HEK293 (cell line): ENCODE results near the gene ANKRD13A.

ENCODE experiments used
- YY1 ChIP-seq: fragments of 450-650 bp; formaldehyde crosslinking; IDR thresholded peaks from 2 replicates; pipeline ENCODE4 v1.5.1; 2018; ENCODE audit warnings: missing biosample characterization, missing genetic modification characterization
- ZBTB7A ChIP-seq: fragments of 450-650 bp; formaldehyde crosslinking; IDR thresholded peaks from 2 replicates; pipeline ENCODE4 v1.5.1; 2016; ENCODE audit warnings: low read depth, missing biosample characterization, missing genetic modification characterization
- ZNF239 ChIP-seq: fragments of 450-650 bp; formaldehyde crosslinking; IDR thresholded peaks from 2 replicates; pipeline ENCODE4 v1.5.1; 2016; ENCODE audit warnings: missing biosample characterization, missing genetic modification characterization
- ZNF274 ChIP-seq, 2 experiments: fragments of 200-500 bp in 1 of 2; fragments of 450-650 bp in 1 of 2; sonication (Bioruptor generic) in 1 of 2; formaldehyde crosslinking in 1 of 2; IDR thresholded peaks; 2 replicates each; pipeline versions ENCODE4 v1.5.1 to v1.6.1; 2014 to 2016; ENCODE audit warnings: borderline replicate concordance in 1 of 2, inconsistent platforms in 1 of 2, low read length in 1 of 2, missing biosample characterization in 1 of 2, missing genetic modification characterization in 1 of 2
- ZNF521 ChIP-seq: fragments of 450-650 bp; formaldehyde crosslinking; IDR thresholded peaks from 2 replicates; pipeline ENCODE4 v1.5.1; 2017; ENCODE audit warnings: missing biosample characterization, mild to moderate bottlenecking, missing genetic modification characterization
- TF ChIP-seq, protein P1 (sequence below): fragments of 450-650 bp; formaldehyde crosslinking; IDR thresholded peaks from 2 replicates; pipeline ENCODE4 v1.5.1; 2016; ENCODE audit warnings: missing biosample characterization, missing genetic modification characterization
- TF ChIP-seq, protein P2 (sequence below): fragments of 450-650 bp; formaldehyde crosslinking; IDR thresholded peaks from 2 replicates; pipeline ENCODE4 v1.5.1; 2016; ENCODE audit warnings: missing biosample characterization, missing genetic modification characterization

DNA sequence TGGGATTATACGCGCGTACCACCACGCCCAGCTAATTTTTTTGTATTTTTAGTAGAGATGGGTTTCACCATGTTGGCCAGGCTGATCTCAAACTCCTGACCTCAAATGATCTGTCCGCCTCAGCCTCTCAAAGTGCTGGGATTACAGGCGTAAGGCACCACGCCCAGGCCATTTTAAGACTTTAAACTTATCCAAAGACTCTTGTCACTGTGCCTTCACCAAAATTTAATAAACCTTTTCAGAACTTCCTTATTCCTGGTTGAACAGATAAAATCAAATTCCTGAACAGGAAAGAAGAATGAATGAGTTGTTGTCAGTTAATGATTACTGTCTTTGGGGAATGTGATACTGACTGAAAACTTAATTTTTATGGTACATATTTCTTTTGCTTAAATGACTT is 40.9 kb upstream of the ANKRD13A start:
- TF ChIP-seq, protein P1, sequence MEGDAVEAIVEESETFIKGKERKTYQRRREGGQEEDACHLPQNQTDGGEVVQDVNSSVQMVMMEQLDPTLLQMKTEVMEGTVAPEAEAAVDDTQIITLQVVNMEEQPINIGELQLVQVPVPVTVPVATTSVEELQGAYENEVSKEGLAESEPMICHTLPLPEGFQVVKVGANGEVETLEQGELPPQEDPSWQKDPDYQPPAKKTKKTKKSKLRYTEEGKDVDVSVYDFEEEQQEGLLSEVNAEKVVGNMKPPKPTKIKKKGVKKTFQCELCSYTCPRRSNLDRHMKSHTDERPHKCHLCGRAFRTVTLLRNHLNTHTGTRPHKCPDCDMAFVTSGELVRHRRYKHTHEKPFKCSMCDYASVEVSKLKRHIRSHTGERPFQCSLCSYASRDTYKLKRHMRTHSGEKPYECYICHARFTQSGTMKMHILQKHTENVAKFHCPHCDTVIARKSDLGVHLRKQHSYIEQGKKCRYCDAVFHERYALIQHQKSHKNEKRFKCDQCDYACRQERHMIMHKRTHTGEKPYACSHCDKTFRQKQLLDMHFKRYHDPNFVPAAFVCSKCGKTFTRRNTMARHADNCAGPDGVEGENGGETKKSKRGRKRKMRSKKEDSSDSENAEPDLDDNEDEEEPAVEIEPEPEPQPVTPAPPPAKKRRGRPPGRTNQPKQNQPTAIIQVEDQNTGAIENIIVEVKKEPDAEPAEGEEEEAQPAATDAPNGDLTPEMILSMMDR (tag by site-specific recombination), result no peak
- TF ChIP-seq ZNF521 (tag by site-specific recombination) (no peak), YY1 (tag by site-specific recombination) (no peak), ZNF274 (IDR thresholded peaks at IDR 0.05; ENCODE audit: low read length) (no peak), ZNF274 (tag by site-specific recombination; IDR thresholded peaks at IDR 0.05; ENCODE audit: borderline replicate concordance) (no peak), ZNF239 (tag by site-specific recombination) (no peak), ZBTB7A (tag by site-specific recombination) (no peak)
- TF ChIP-seq, protein P2, sequence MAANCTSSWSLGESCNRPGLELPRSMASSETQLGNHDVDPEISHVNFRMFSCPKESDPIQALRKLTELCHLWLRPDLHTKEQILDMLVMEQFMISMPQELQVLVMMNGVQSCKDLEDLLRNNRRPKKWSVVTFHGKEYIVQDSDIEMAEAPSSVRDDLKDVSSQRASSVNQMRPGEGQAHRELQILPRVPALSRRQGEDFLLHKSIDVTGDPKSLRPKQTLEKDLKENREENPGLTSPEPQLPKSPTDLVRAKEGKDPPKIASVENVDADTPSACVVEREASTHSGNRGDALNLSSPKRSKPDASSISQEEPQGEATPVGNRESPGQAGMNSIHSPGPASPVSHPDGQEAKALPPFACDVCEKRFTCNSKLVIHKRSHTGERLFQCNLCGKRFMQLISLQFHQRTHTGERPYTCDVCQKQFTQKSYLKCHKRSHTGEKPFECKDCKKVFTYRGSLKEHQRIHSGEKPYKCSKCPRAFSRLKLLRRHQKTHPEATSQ, result no peak
